HG03342 (cell line): Measurements from ENCODE around the gene TFDP1.

Source experiments
- ATAC-seq: cut with Tn5 transposase; IDR thresholded peaks from one replicate; pipeline ENCODE4 v1.9.1; 2021; ENCODE audit warnings: mild to moderate bottlenecking, moderate library complexity; ENCODE audit not compliant: unreplicated experiment

Gene TFDP1, protein sequence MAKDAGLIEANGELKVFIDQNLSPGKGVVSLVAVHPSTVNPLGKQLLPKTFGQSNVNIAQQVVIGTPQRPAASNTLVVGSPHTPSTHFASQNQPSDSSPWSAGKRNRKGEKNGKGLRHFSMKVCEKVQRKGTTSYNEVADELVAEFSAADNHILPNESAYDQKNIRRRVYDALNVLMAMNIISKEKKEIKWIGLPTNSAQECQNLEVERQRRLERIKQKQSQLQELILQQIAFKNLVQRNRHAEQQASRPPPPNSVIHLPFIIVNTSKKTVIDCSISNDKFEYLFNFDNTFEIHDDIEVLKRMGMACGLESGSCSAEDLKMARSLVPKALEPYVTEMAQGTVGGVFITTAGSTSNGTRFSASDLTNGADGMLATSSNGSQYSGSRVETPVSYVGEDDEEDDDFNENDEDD

DNA sequence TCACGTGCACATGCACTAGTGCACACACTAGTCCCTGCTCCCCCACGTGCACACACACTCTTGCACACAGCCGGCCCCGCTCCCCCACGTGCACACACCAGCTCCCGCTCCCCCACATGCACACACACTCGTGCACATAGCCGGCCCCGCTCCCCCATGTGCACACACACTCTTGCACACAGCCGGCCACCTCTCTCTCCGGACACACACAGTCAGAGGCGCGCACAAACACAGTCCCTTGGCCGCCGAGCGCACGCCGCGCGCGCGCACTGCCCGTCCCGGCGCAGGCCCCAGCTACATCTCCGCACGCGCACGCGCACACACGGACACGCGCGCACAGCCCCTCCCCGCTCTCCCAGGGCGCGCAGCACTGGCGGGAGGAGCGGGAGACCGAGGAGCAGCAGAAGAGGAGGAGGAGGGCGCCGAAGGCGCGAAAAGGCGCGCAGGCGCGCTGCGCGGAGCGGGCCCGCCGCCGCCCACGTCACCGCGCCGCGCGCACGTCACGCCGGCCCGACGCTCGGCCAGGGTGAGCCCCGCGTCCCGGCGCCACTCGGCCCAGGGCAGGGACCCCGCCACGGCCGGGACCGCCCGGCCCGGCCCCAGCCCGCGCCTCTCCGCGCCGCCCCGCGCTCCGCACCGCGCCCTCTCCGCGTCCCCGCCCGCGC is at the start of gene TFDP1:
TSS of gene TFDP1 (plus strand) at position 549 of the 665 bp plus-strand sequence. CDS start 1,085 bp downstream, outside the sequence.
- peak; percentile 86 for ATAC-seq

DNA sequence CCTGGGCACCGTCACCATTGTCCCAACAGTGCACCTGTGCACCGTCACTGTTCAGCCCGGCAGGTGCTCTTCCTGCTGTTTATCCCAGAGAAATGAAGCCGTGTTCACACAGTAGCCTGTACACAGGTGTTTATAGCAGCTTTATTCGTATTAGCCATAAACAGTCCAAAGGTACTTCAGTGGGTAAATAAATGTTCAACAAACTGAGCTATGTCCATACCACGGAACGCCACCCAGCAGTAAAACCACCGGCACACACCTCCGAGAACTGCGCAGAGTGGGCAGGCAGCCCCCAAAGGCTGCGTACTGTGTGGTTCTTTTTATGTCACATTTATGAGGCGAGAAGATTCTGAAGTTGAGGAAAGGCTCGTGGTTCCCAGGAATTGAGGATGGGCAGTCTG is 49.2 kb upstream of the TFDP1 start:
- no peak for ATAC-seq

DNA sequence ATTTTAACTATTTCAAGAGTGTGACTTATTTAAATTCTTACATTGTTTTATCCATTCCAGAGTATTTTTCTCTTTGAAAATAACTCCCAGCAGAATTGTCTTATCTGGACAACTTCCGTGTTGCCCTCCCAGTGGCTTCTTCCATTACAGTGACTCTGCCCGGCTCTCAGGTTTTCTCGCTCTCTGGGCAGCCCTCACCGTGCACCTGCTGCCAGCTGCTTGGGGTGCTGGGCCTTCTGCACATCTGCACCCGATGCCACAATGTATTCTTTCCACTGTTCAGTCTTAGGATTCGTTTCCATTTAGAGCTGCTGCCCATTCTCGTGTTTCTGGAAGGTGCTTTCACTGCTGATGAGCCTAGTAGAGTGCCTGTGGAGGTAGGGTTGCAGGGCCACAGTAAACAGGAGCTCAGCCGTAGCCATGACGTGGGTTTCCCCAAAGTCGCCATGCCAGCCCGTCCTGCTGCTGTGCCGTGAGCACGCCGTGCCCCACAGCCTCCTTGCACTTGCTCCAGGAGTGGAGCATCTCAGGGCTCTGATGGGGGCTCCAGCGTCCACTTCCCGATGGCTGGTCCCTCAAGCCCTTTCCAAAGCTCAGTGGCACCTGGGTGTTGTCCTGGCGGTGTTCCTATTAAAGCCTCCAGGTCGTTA is 48.0 kb upstream of the TFDP1 start:
- no peak for ATAC-seq

DNA sequence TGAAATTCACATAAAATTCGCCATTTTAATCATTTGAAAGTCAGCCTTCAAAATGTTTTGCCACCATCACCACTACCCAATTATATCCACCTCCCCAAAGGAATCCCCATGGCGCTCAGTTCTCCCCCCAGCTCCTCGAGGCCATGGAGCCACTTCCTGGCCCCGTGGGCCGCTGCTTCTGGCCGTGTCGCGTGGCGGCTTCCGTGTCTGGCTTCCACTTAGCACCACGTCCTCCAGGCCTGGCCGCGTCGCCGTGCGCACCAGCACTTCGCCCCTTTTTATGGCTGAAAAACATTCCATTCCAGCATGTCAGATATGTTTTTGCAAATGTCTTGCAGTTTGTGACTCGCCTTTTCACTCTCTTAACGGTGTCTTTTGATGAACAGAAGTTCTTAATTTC is 47.3 kb upstream of the TFDP1 start:
- no peak for ATAC-seq

DNA sequence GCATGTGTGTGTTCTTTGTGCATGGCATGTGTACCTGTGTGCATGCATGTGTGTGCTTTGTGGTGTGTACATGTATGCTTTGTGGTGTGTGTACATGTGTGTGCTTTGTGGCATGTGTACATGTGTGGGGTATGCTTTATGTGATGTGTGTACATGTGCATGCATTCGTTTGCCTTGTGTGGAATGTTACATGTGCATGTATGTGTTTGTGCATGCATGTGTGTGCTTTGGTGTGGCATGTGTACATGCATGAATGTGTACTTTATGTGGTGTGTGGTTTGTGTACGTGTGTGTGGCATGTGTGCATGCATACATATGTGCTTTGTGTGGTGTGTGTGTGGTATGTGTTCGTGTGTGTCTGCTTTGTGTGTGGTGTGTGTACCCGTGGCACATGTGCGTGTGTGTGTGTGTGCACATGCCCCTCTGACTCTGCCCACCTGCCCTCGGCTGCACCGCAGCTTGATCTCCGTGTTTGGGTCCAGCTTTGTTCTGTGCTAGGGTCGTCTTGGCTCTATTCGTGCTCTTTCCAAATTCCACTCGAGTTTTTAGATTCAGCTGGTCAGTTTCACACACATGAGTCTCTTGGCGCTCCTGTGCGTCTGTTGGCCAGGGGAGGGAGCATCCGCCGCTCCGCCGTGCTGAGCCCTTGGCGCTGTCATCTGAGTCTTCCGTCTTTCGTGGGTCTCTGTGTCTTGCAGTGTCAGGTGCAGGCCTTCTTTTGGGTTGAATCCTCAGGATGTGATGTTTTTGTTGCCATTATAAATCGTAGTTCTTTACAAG is 46.5 kb upstream of the TFDP1 start:
- ATAC-seq = no peak

DNA sequence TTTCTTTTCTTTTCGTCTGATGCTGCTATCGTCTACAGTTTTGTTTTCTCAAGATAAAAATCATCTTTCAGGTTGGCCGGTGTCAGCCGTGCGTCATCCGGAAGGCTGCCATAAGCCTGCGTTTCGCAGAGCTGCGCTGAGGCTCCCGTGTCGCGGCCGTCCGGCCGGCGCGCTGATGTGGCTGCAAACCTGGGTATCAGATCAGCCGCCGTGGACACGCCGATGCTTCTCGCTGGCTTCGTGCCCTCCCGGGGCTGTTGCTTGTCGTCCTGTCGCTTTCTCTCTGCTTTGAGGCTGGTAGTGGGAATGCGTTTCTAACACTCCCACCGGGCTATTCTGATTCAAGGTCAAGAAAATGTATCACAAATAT is 45.9 kb upstream of the TFDP1 start:
- no peak for ATAC-seq

DNA sequence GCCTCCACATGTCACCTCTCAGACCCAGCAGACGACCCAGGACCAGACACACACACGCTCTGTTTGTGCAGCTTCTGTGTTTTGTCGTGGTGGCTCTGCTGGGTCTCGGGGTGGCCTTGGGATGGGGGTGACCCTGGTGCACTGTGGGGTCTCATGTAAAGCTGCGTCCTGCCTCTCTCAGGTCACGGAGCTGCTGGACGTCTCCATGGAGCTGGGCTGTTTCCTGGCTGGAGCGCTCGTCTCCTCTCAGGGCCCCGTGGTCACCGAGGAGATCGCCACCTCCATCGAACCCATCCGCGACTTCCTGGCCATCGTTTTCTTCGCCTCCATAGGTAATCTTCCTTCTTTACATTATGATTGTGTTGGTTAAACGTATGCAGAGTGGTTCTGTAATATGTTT is 45.4 kb upstream of the TFDP1 start:
- ATAC-seq = no peak

DNA sequence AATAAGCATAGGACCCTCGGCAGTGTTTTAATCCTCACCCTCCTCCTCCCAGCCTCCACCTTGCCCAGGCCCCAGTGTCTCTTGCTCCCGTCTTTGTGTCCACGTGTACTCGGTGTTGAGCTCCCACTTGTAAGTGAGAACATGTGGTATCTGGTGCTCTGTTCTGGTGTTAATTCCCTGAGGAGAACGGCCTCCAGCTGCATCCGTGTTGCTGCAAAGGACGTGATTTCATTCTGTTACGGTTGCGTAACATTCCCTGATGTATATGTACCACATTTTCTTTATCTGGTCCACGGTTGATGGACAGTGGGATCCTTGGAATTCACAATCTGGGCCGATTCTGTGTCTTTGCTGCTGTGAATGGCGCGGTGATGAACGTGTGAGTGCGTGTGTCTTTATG is 44.7 kb upstream of the TFDP1 start:
- no peak for ATAC-seq

DNA sequence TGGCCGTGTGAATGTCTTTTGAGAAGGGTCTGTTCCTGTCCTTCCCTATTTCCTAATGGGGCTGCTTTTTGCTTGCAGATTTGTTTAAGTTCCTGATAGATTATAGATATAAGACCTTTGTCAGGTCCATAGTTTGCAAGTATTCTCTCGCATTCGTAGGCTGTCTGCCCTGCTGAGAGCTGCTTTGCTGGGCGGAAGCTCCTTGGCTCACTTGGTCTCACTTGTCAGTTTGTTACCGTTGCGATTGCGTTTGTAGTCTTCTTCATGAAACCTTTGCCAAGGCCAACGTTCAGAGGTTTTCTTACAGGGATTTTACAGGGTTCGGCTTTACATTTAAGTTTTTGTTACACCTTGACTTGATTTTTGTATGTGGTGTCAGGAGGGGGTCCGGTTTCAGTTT is 44.0 kb upstream of the TFDP1 start:
- ATAC-seq = no peak

DNA sequence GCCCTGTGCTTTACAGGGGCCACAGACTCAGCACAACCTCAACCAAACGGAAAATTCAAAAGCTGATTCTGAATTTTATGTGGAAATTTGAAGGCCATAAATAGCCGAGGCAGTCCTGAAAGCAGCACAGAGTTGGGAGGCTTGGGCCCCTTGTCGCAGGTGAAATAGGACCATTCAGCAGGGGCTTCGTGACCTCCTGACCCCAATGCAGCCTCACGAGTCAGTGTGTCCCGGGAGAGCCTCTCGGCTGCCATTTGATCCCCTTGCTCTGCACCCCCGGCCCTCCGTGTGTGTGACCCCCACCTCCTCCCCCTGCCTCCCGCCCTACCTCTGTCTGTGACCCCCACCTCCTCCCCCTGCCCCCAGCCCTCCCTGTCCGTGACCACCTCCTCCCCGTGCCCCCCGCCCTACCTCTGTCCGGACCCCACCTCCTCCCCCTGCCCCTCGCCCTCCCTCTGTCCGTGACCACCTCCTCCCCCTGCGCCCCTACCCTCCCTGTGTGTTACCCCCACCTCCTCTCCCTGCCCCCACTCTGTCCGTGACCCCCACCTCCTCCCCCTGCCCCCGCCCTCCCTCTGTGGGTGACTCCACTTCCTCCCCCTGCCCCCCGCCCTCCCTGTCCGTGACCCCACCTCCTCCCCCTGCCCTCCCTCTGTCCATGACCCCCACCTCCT is 41.7 kb upstream of the TFDP1 start:
- no peak for ATAC-seq

DNA sequence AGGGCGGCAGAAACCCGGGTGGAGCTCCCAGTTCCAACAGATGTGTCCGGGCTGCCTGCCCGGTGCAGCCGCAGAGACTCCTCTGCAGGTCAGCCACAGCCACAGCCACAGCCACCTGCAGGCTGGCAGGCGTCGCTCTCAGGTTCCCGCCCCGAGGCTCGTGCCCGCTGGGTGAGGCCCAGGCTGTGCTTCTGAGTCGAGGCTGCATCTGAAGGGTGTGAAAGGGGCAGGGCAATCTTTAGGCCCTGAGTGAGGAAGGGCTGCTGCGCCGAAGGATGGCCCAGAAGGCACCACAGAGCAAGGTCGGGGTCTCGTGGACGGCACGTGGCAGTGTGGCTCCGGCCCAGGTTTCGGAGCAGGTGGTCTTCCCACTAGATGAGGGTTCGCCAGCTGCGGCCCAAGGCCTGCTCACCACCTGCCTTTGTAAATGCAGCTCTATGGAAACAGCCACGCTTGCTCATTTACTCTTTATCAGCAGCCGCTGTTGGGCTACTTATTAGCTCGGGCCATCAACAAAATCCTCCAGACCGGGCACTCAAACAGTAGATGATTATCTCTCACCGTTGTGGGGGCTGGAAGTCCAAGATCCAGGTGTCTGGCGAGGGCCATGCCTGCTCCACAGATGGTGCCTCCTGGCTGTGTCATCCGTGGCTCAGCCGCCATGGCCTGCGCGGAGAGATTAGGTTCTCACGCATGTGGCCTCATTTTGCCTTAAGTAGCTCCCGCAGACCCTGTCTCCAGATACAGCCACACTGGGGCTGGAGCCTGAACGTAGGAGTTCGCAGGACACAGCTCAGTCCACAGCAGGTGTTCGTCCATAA is 40.3 kb upstream of the TFDP1 start:
- no peak for ATAC-seq

DNA sequence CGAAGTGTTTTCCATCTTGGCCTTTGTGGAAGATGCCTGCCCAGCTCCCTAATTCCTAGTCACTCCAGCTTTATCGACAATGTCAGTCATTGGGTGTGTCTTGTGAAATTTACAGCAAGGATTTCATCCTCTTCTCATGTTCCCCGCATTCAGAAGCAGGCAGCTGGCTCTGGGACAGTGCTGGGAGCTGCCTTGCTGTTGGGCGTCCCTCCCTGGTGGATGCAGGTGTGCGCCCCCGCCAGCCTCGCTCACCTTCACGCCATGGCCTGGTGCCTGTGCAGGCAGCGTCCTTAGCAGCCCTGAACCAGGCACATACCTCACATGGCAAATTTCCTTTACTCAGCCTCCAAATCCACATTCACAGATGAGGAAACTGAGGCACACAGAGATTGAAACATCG is 39.7 kb upstream of the TFDP1 start:
- no peak for ATAC-seq

DNA sequence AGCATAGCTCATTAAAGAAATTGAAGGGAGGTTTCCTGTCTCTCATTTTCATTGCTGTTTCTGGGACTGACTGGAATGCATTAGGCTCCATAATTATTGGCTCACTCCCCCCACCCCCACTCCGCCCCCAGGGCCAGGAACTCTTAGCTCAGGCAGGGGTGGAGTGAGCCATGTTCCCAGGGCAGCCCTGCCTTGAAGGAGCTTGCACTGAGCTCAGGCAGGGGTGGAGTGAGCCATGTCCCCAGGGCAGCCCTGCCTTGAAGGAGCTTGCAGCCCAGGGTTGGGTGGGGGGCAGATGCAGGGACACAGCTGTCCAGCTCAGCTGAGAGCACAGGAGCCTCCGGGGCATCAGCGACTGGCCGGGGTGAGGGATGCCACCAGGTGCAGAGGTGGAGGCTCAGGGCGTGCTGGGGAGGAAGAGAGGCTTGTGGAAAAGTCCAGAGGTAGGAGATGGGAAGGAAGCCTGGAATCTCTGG is 39.1 kb upstream of the TFDP1 start:
- ATAC-seq = no peak

DNA sequence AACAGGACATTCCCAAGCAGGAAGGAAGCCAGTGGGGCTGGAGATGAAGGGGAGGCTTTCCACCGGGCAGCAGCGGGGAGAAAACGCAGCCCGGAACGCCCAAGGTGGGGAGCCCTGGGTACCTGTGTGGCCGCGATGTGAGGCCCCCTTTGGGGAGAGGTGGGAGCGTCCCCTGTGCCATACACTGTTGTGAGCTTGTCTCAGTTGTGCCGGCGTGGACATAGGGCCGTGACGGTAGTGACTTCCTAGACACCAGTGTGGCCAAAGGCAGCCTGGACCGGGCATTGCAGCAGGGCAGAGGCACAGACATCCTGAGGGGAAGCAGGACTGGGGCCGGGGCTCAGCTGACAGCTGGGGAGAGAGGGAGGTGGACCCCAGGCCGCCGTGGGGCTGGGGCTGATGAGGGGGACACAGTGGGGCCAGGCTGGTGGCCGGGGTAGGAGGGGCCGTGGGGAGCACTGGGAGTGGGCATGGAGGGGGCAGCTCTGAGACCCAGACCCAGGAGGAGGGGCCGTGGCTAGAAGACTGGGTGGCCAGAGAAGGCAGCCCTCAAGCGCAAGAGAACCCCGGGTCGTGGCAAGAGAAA is 38.5 kb upstream of the TFDP1 start:
- no peak for ATAC-seq

DNA sequence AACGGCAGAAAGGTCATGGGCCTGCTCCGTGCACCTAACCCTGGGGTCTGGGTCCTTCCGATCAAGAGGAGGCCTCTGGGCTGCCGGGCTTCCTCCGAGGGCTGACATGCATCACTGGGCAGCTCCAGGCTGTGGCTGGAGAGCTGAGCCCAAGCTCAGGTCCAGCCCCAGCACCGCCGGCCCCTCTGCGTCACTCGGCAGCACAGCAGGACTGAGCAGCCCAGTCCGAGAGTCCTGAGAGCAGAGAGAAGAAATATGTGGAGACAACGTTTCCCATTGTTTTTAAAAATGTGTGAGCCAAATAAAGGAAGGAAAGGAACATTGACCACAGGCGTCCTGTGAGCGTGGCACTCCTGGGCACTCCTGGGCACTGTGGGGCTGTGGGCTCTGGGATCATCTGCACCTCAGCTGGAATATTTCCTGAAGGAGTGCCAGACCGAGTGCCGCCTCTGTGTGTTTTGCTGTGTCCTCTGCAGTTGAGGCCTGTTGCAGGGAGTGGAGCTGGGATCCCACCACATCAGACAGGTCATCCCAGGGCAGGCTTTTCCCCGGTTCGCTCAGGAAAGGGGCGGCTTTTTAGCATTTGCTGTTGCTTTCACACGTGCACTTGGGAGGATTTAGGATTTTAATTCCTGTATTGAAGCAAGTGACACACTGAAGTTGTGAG is 37.8 kb upstream of the TFDP1 start:
- ATAC-seq = no peak

DNA sequence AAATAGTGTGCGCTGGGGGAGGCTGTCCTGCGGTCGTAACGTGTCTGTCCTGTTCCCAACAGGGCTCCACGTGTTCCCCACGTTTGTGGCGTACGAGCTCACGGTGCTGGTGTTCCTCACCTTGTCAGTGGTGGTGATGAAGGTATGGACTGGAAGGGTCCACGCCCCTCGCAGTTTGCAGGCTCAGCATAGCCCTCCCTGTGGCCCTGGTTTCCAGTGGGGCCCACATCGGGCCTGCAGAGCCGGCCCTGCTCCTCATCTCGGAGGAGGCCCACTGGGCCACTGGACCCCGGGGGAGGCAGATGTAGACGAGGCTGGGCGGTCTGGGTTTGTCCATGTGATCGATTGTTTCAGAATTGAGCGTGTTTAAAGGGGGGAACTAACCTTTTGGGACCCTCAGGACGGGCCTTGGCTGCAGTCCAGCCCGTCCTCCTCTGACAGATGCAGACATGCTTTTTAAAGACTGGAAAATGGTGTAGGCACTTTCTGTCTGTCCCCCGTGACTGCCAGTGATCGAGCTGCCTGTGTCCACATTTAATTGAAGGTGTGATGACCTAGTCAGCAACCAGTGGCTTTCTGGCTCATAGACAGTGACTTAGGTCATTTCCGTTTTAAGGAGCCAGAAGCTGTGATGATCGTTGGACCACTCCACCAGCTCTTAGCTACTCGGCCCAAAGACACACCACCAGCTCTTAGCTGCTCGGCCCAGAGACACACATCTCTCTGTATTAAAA is 37.1 kb upstream of the TFDP1 start:
- ATAC-seq = no peak

DNA sequence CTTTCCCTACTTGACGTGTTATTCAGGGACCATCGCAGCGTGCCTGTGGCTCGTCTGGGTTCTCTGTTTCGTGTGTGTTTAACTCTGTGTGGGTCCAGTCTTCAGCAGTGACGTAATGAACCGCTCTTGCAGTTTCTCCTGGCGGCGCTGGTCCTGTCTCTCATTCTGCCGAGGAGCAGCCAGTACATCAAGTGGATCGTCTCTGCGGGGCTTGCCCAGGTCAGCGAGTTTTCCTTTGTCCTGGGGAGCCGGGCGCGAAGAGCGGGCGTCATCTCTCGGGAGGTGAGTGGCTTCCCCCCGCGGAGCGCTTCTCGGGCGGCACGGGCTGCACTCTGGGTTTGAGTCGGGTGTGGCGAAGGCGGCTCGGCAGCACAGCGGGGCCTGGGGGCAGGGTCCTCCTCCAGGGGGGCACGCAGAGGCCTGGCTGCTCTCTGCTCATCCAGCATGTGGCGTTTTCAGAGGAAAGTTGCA is 36.3 kb upstream of the TFDP1 start:
- ATAC-seq = no peak
